K562 (cell line): ENCODE results near the gene CD44. TPM values are rescaled to one million over a fixed set of nuclear protein-coding genes. Genes with fewer than 3 reads are reported as not detected.

Source experiments
- ATAC-seq: fragments of 200-7000 bp; cut with Tn5 transposase; 3 replicates; pipeline ENCODE4 v1.9.1; 2020; ENCODE audit warnings: moderate library complexity
- BruUV-seq: library from RNA; stranded (reverse); fragments of 400-500 nt; replicated peaks from 2 replicates; lab custom pipeline; 2021; lab: Mats Ljungman, UMichigan
- CTCF ChIA-PET: fragments of 300-600 bp; formaldehyde crosslinking; extraction: SDS; loops from one replicate; lab custom pipeline; 2021; ENCODE audit warnings: low intra/inter-chr PET ratio; lab: Yijun Ruan, JAX
- POLR2A ChIA-PET: fragments of 300-600, 350-650 bp; sonication (Branson Sonifier 250); formaldehyde crosslinking; extraction: SDS; loops from one replicate; lab custom pipeline; 2021; ENCODE audit warnings: antibody characterized with exemption, inconsistent platforms; lab: Yijun Ruan, JAX
- DNase-seq, 4 experiments: peaks; one replicate each; pipeline versions ENCODE4 v3.0.0 to v3.0.0-alpha.2; 2011 to 2018; ENCODE audit warnings: low spot score in 3 of 4, mixed read lengths in 3 of 4; ENCODE audit errors: extremely low read depth in 1 of 4
- FAIRE-seq: peaks from 2 replicates; lab custom pipeline; 2011; peaks lifted over from hg19 to GRCh38; lab: Jason Lieb, UNC
- H2AFZ ChIP-seq: 2 replicates; pipeline ENCODE4 v1.6.0; 2011; ENCODE audit warnings: low read depth, low read length, control low read depth, inconsistent platforms
- H3K27ac ChIP-seq: fragments of 200-600 bp; 3 replicates; pipeline ENCODE4 v1.8.0; 2011; ENCODE audit warnings: low read depth, mild to moderate bottlenecking, control low read depth, inconsistent platforms, low read length, moderate library complexity, mixed read lengths; ENCODE audit errors: extremely low read depth
- H3K27me3 ChIP-seq, 2 experiments: fragments of 300-600 bp in 1 of 2; 2 replicates in 1 of 2; 3 replicates in 1 of 2; pipeline versions ENCODE4 v1.6.0 to v1.8.0; 2011; ENCODE audit warnings: inconsistent platforms in 2 of 2, low read length in 2 of 2, mild to moderate bottlenecking in 1 of 2, mixed read lengths in 1 of 2, moderate library complexity in 1 of 2; ENCODE audit not compliant: control insufficient read depth in 2 of 2, insufficient read depth in 2 of 2
- H3K36me3 ChIP-seq: fragments of 300-600 bp; 3 replicates; pipeline ENCODE4 v1.8.0; 2011; ENCODE audit warnings: mild to moderate bottlenecking, low read length, inconsistent platforms; ENCODE audit not compliant: control insufficient read depth, insufficient read depth
- H3K4me1 ChIP-seq, 2 experiments: fragments of 200-600 bp in 1 of 2; replicated peaks in 1 of 2; 2 replicates in 1 of 2; 3 replicates in 1 of 2; pipeline versions ENCODE4 v1.5.1 to v1.8.0; 2011; ENCODE audit warnings: inconsistent platforms in 2 of 2, low read length in 2 of 2, mild to moderate bottlenecking in 1 of 2, mixed read lengths in 1 of 2, moderate library complexity in 1 of 2; ENCODE audit not compliant: control insufficient read depth in 2 of 2, insufficient read depth in 2 of 2
- H3K4me2 ChIP-seq: 2 replicates; pipeline ENCODE4 v1.6.1; 2011; ENCODE audit warnings: low read length, control low read depth, inconsistent platforms, mixed read lengths; ENCODE audit not compliant: insufficient read depth
- H3K4me3 ChIP-seq: fragments of 200-600 bp; sonication (generic), shearing (Covaris generic); 2 replicates; pipeline ENCODE4 v1.5.1; 2016; ENCODE audit warnings: control low read depth, inconsistent platforms
- H3K79me2 ChIP-seq: fragments of 200-600 bp; 3 replicates; pipeline ENCODE4 v1.8.0; 2011; ENCODE audit warnings: low read length, inconsistent platforms; ENCODE audit not compliant: control insufficient read depth, insufficient read depth
- H3K9ac ChIP-seq, 2 experiments: 2 replicates each; pipeline versions ENCODE4 v1.6.0 to v1.6.1; 2011; ENCODE audit warnings: low read depth in 2 of 2, low read length in 2 of 2, control low read depth in 1 of 2, inconsistent platforms in 1 of 2, mild to moderate bottlenecking in 1 of 2, mixed read lengths in 1 of 2; ENCODE audit not compliant: insufficient read depth in 1 of 2
- H3K9me1 ChIP-seq: one replicate; pipeline ENCODE4 v1.6.0; 2011; ENCODE audit warnings: inconsistent platforms, mild to moderate bottlenecking, low read length, moderate library complexity; ENCODE audit not compliant: control insufficient read depth, insufficient read depth
- H3K9me3 ChIP-seq: replicated peaks from 2 replicates; pipeline ENCODE4 v1.5.1; 2011; ENCODE audit warnings: low read depth, low read length, inconsistent platforms; ENCODE audit not compliant: control insufficient read depth, insufficient read depth
- H4K20me1 ChIP-seq: replicated peaks from 2 replicates; pipeline ENCODE4 v1.6.1; 2011; ENCODE audit warnings: low read length, inconsistent platforms, mixed read lengths; ENCODE audit not compliant: control insufficient read depth, insufficient read depth
- EHMT2 ChIP-seq: fragments of 450-650 bp; IDR thresholded peaks from 2 replicates; pipeline ENCODE4 v1.6.1; 2018; ENCODE audit warnings: antibody characterized with exemption
- ELF4 ChIP-seq: fragments of 450-650 bp; formaldehyde crosslinking; IDR thresholded peaks from 2 replicates; pipeline ENCODE4 v1.4.0; 2022; ENCODE audit warnings: missing genetic modification characterization
- HIVEP1 ChIP-seq: fragments of 250-450 bp; sonication (Bioruptor Pico); IDR thresholded peaks from 2 replicates; pipeline ENCODE4 v1.4.0; 2020; ENCODE audit warnings: mild to moderate bottlenecking
- MBD2 ChIP-seq: sonication (generic); IDR thresholded peaks from 2 replicates; pipeline ENCODE4 v1.6.1; 2016; ENCODE audit warnings: low read depth, borderline replicate concordance
- WGBS: fragments of 100-300 bp; shearing (Covaris generic); methylation state at CpG from one replicate; pipeline ENCODE4 v1.1.6; 2016; ENCODE audit warnings: low coverage, mixed read lengths; ENCODE audit not compliant: insufficient coverage; ENCODE audit errors: missing lambda C conversion rate; 5-methylcytosine and 5-hydroxymethylcytosine counted together
- in situ Hi-C: fragments of 300-500 bp; cut with MboI; formaldehyde crosslinking; loops from 4 replicates; pipeline ENCODE4 v1.15.0; 2018; ENCODE audit warnings: inconsistent platforms, mixed read lengths
- intact Hi-C: fragments of 100-400 bp; cut with micrococcal nuclease; formaldehyde crosslinking; loops from 2 replicates; pipeline ENCODE4 v1.14.2; 2022
- polyA plus RNA-seq, 8 experiments: library from polyadenylated mRNA; depleted of rRNA in 4 of 8; stranded (reverse) in 5 of 8; unstranded in 3 of 8; fragments of >200 nt; fragmentation: Nextera tagmentation in 2 of 8; fragmentation: Illumina TruSeq in 1 of 8; extraction: Ambion mirVana in 2 of 8; extraction: Trizol in 1 of 8; gene quantifications; 2 replicates each; pipeline versions ENCODE4 v1.2.1 to v1.2.3, GENCODE V29; 2011 to 2014; ENCODE audit warnings: inconsistent platforms in 1 of 8, missing spikeins in 1 of 8
- total RNA-seq, 7 experiments: library from RNA; depleted of rRNA in 6 of 7; stranded (reverse); fragments of >200 nt in 6 of 7; fragmentation: Illumina TruSeq in 2 of 7; extraction: Trizol in 2 of 7; gene quantifications; 2 replicates each; pipeline versions ENCODE4 v1.2.1 to v1.2.3, GENCODE V29; 2011 to 2021; ENCODE audit warnings: low replicate concordance in 1 of 7
- TF ChIP-seq, protein P1 (sequence below): fragments of 250-450 bp; sonication (Bioruptor Pico); IDR thresholded peaks from 2 replicates; pipeline ENCODE4 v1.5.0; 2021
- TF ChIP-seq, protein P2 (sequence below): fragments of 200-800 bp; sonication (Bioruptor generic); IDR thresholded peaks from 2 replicates; pipeline ENCODE4 v1.6.1; 2017; ENCODE audit warnings: missing genetic modification characterization, missing compliant biosample characterization

The CD44 gene
- total and polyA plus RNA-seq, 9 of the 15 experiments (the other 6 are each of a cell fraction or from before 2014, with no cell fraction given): 1.2 to 13.9 (median 3.0) TPM

DNA sequence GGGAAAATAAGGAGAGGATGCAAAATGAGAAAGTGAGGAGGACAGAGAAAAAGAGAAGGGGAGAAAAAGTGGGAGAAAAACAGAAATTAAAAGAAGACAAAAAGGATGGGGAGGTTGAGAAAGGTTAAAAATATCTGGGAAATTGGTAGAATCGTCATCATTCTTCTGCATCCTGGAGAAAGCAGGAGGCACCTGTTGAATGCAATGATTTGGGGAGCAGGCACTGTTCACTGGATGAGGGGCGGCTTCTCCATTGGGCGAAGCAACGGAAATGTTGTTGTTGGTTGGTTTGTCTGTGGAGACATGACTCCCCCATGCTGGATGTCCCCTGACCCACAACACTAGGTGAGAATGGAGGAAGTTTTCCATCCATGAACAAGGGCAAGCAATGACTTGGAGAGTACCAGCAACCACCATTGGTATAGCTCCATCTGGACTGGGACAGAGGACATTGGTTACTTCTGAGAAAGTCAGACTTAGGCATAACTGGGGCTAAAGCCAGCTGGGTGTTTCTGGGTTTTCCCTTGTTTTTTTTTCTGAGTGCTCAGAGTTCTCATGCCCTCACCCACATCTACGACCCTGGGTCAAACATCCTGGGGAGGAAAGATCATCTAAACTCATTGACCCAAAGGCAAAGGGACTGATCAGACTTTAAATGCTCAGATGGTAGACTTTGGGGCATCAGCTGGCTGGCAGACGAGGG is 11.9 kb upstream of the CD44 start:
- no peaks in the 10 kb centered on the region for H3K4me1 ChIP-seq
- no peak for ATAC-seq

DNA sequence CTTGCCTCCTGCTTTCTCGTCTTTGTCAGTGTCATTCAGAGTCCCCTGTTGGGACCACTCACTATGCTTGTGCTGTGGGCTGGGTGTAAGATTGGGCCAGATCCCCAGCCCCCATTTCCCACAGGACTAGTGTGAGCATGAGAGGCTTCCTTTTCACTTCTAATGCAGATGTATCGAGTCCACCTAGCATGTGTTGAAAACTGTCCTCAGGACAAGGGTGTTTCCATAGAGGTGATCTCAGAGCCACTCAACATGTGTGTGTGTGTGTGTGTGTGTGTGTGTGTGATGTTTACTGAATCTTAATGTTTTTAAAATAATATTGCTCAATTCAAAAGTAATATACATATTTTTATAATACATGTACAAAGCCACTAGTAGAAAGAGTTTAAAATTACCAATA is 11.4 kb upstream of the CD44 start:
- Histone ChIP-seq H3K9ac (no peak overlapping the region), H4K20me1 (0 out of 2 replicates have a peak, but pooled peaks cover 4% of the 10 kb centered on the region), H3K27me3 (peaks cover 13 to 15% of the 10 kb centered on the region in 2 experiments; a peak in 4 of 5 replicates), H3K4me1 (no peaks in the 10 kb centered on the region), H2AFZ (no peak overlapping the region), H3K9me3 (no peaks in the 10 kb centered on the region), H3K27ac (no peak overlapping the region), H3K9me1 (no peaks in the 10 kb centered on the region), H3K4me3 (no peak overlapping the region), H3K4me2 (no peak overlapping the region), H3K36me3 (no peaks in the 10 kb centered on the region), H3K79me2 (no peaks in the 10 kb centered on the region)
- ATAC-seq (no peak), DNase-seq (no peak), FAIRE-seq (no peak)
- POLR2A ChIA-PET: no interaction called here
- intact Hi-C loops (loop anchor here (5.0 kb wide), 1 partner anchor 130 kb away; no protein-coding TSS in a partner anchor), in situ Hi-C loops (no loop called here)
- 0% methylated on average over 2 of the region's 2 CpGs for WGBS
- CTCF ChIA-PET: no interaction called here
- no TSS peak for BruUV-seq
- TF ChIP-seq, protein P1, sequence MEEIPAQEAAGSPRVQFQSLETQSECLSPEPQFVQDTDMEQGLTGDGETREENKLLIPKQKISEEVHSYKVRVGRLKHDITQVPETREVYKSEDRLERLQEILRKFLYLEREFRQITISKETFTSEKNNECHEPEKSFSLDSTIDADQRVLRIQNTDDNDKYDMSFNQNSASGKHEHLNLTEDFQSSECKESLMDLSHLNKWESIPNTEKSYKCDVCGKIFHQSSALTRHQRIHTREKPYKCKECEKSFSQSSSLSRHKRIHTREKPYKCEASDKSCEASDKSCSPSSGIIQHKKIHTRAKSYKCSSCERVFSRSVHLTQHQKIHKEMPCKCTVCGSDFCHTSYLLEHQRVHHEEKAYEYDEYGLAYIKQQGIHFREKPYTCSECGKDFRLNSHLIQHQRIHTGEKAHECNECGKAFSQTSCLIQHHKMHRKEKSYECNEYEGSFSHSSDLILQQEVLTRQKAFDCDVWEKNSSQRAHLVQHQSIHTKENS: no peak
- TF ChIP-seq MBD2 (no peak), EHMT2 (no peak)
- TF ChIP-seq, protein P2, sequence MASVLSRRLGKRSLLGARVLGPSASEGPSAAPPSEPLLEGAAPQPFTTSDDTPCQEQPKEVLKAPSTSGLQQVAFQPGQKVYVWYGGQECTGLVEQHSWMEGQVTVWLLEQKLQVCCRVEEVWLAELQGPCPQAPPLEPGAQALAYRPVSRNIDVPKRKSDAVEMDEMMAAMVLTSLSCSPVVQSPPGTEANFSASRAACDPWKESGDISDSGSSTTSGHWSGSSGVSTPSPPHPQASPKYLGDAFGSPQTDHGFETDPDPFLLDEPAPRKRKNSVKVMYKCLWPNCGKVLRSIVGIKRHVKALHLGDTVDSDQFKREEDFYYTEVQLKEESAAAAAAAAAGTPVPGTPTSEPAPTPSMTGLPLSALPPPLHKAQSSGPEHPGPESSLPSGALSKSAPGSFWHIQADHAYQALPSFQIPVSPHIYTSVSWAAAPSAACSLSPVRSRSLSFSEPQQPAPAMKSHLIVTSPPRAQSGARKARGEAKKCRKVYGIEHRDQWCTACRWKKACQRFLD (CRISPR knock-in tag): no peak

More for the DNA sequence above, 11.9 kb upstream of the CD44 start:
- H3K9ac ChIP-seq: no peak overlapping the region
- H3K36me3 ChIP-seq: no peaks in the 10 kb centered on the region
- in situ Hi-C loops: no loop called here
- 0% methylated on average over 6 of the region's 6 CpGs for WGBS
- TF ChIP-seq ELF4 (0 out of 2 replicates have a peak, but pooled peaks have one; percentile 16), HIVEP1 (CRISPR knock-in tag) (no peak)
- TF ChIP-seq, all 486 proteins: peak for 1
- Histone ChIP-seq H4K20me1 (0 out of 2 replicates have a peak, but pooled peaks cover 4% of the 10 kb centered on the region), H3K9me1 (no peaks in the 10 kb centered on the region), H3K4me3 (no peak overlapping the region), H3K27me3 (peaks cover 11 to 15% of the 10 kb centered on the region in 2 experiments; a peak in 4 of 5 replicates), H3K79me2 (no peaks in the 10 kb centered on the region), H2AFZ (no peak overlapping the region), H3K9me3 (no peaks in the 10 kb centered on the region), H3K4me2 (no peak overlapping the region), H3K27ac (no peak overlapping the region)
- intact Hi-C loops: loop anchor here (5.0 kb wide), 1 partner anchor 130 kb away; no protein-coding TSS in a partner anchor
- CTCF ChIA-PET: no interaction called here
- BruUV-seq: no TSS peak
- POLR2A ChIA-PET: no interaction called here
- DNase-seq: no peak
- FAIRE-seq: no peak
